Measurements from ENCODE around the gene ZDHHC11B.
"Not testable (repeated sequence)": the region's sequence is repeated elsewhere in the genome, so short reads cannot be mapped to it uniquely, and the experiment has no call there.

DNA sequence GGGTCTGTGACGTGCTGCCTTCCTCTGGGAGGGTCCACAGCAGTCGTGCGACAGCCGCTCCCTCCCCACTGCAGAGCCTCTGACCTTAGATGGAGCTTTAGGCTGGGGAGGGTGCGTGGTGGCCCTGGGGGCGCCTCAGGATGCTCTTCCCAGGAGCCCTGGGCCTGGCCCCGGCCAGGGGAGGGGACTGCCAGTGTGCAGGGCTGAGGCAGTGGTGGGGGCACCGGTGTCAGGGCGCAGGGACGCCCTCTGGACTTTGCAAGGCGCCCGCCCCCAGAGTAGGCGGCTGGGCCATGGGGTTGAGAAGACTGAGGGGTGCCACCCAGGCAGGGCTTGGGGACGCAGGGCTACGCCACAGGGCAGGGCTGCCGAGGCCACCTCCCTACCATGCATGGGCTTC, 106.0 kb downstream of the ZDHHC11B start:
- TF ChIP-seq, protein P1, sequence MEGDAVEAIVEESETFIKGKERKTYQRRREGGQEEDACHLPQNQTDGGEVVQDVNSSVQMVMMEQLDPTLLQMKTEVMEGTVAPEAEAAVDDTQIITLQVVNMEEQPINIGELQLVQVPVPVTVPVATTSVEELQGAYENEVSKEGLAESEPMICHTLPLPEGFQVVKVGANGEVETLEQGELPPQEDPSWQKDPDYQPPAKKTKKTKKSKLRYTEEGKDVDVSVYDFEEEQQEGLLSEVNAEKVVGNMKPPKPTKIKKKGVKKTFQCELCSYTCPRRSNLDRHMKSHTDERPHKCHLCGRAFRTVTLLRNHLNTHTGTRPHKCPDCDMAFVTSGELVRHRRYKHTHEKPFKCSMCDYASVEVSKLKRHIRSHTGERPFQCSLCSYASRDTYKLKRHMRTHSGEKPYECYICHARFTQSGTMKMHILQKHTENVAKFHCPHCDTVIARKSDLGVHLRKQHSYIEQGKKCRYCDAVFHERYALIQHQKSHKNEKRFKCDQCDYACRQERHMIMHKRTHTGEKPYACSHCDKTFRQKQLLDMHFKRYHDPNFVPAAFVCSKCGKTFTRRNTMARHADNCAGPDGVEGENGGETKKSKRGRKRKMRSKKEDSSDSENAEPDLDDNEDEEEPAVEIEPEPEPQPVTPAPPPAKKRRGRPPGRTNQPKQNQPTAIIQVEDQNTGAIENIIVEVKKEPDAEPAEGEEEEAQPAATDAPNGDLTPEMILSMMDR (IDR thresholded peaks at IDR 0.05; ENCODE audit: low read depth, low read length): not testable (repeated sequence)
- TF ChIP-seq POLR2A (IDR thresholded peaks at IDR 0.05; ENCODE audit: extremely low read depth, insufficient read length): not testable (repeated sequence)

All from NB4 (cell line).